ENCODE data around the gene PCED1B.

PCED1B gene

GRCh38 chr12:47184813-47185212 is 105.4 kb downstream of the PCED1B start:
- TF ChIP-seq CTCF (IDR thresholded peaks at IDR 0.05; ENCODE audit: insufficient read depth, low read length, poor library complexity, severe bottlenecking) = no peak
- Histone ChIP-seq H3K27me3 (replicated peaks; ENCODE audit: control insufficient read depth, insufficient read depth, low read length) (no peaks in the 10 kb centered on the region), H3K4me3 (replicated peaks; ENCODE audit: low read depth, low read length) (no peak overlapping the region), H3K36me3 (ENCODE audit: control insufficient read depth, insufficient read depth, low read length) (no peaks in the 10 kb centered on the region)
- DNase-seq (ENCODE audit: extremely low read depth, insufficient read length) = no peak

- no peaks in the 10 kb centered on the region for H3K27me3 ChIP-seq (replicated peaks; ENCODE audit: control insufficient read depth, insufficient read depth, low read length)
- no peaks in the 10 kb centered on the region for H3K36me3 ChIP-seq (ENCODE audit: control insufficient read depth, insufficient read depth, low read length)
- no peak for TF ChIP-seq CTCF (IDR thresholded peaks at IDR 0.05; ENCODE audit: insufficient read depth, low read length, poor library complexity, severe bottlenecking)
- DNase-seq (ENCODE audit: extremely low read depth, insufficient read length) = no peak
- H3K4me3 ChIP-seq (replicated peaks; ENCODE audit: low read depth, low read length) = no peak overlapping the region
Observed at GRCh38 chr12:47186246-47186645, 106.8 kb downstream of the PCED1B start.

- H3K27me3 ChIP-seq (replicated peaks; ENCODE audit: control insufficient read depth, insufficient read depth, low read length) = no peaks in the 10 kb centered on the region
- no peak overlapping the region for H3K4me3 ChIP-seq (replicated peaks; ENCODE audit: low read depth, low read length)
- TF ChIP-seq CTCF (IDR thresholded peaks at IDR 0.05; ENCODE audit: insufficient read depth, low read length, poor library complexity, severe bottlenecking) = no peak
- DNase-seq (ENCODE audit: extremely low read depth, insufficient read length) = no peak
- no peaks in the 10 kb centered on the region for H3K36me3 ChIP-seq (ENCODE audit: control insufficient read depth, insufficient read depth, low read length)
Observed at GRCh38 chr12:47188576-47189441, 109.4 kb downstream of the PCED1B start.

GRCh38 chr12:47189728-47190127 is 110.3 kb downstream of the PCED1B start:
- Histone ChIP-seq H3K36me3 (ENCODE audit: control insufficient read depth, insufficient read depth, low read length) (no peaks in the 10 kb centered on the region), H3K4me3 (replicated peaks; ENCODE audit: low read depth, low read length) (no peak overlapping the region), H3K27me3 (replicated peaks; ENCODE audit: control insufficient read depth, insufficient read depth, low read length) (no peaks in the 10 kb centered on the region)
- DNase-seq (ENCODE audit: extremely low read depth, insufficient read length) = no peak
- no peak for TF ChIP-seq CTCF (IDR thresholded peaks at IDR 0.05; ENCODE audit: insufficient read depth, low read length, poor library complexity, severe bottlenecking)

- H3K27me3 ChIP-seq (replicated peaks; ENCODE audit: control insufficient read depth, insufficient read depth, low read length) = no peaks in the 10 kb centered on the region
- no peaks in the 10 kb centered on the region for H3K36me3 ChIP-seq (ENCODE audit: control insufficient read depth, insufficient read depth, low read length)
- no peak overlapping the region for H3K4me3 ChIP-seq (replicated peaks; ENCODE audit: low read depth, low read length)
- no peak for DNase-seq (ENCODE audit: extremely low read depth, insufficient read length)
- no peak for TF ChIP-seq CTCF (IDR thresholded peaks at IDR 0.05; ENCODE audit: insufficient read depth, low read length, poor library complexity, severe bottlenecking)
Observed at GRCh38 chr12:47190271-47190750, 110.9 kb downstream of the PCED1B start.

Data from GM06990 (cell line).